ENCODE results near the gene GRAMD1A.
"Not testable (repeated sequence)": the region's sequence is repeated elsewhere in the genome, so short reads cannot be mapped to it uniquely, and the experiment has no call there.

DNA sequence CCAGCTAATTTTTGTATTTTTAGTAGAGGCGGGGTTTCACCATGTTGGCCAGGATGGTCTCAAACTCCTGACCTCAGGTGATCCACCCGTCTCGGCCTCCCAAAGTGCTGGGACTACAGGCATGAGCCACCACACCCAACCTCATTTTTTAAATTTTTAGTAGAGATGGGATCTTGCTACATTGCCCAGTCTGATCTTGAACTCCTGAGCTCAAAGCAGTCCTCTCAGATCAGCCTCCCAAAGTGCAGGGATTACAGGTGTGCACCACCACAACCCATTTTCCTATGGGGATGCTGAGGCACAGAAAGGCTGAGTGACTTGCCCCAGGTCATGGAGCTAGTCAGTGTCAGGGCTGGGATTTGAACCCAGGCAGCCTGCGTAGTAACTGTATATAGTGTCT is 51.1 kb downstream of the GRAMD1A start:
- TF ChIP-seq, protein P1, sequence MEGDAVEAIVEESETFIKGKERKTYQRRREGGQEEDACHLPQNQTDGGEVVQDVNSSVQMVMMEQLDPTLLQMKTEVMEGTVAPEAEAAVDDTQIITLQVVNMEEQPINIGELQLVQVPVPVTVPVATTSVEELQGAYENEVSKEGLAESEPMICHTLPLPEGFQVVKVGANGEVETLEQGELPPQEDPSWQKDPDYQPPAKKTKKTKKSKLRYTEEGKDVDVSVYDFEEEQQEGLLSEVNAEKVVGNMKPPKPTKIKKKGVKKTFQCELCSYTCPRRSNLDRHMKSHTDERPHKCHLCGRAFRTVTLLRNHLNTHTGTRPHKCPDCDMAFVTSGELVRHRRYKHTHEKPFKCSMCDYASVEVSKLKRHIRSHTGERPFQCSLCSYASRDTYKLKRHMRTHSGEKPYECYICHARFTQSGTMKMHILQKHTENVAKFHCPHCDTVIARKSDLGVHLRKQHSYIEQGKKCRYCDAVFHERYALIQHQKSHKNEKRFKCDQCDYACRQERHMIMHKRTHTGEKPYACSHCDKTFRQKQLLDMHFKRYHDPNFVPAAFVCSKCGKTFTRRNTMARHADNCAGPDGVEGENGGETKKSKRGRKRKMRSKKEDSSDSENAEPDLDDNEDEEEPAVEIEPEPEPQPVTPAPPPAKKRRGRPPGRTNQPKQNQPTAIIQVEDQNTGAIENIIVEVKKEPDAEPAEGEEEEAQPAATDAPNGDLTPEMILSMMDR (conservative IDR thresholded peaks at IDR 0.05), result not testable (repeated sequence)
- not testable (repeated sequence) for TF ChIP-seq ZFX (IDR thresholded peaks at IDR 0.05)
